MM.1S (cell line): Measurements from ENCODE around the gene CACNB3.

Source experiments
- CTCF ChIP-seq: fragments of 300-600 bp; sonication (generic); IDR thresholded peaks from 2 replicates; pipeline ENCODE4 v1.5.1; 2016; ENCODE audit warnings: antibody characterized with exemption, low read length, mixed read lengths
- EZH2 ChIP-seq: fragments of 300-600 bp; sonication (generic); optimal IDR thresholded peaks from 2 replicates; pipeline ENCODE3; 2017; ENCODE audit warnings: low read depth, mild to moderate bottlenecking, antibody characterized with exemption, low read length, mixed read lengths
- EZH2phosphoT487 ChIP-seq: fragments of 300-600 bp; sonication (generic); IDR thresholded peaks from 2 replicates; pipeline ENCODE4 v1.6.1; 2018; ENCODE audit warnings: antibody characterized with exemption, low read length

- TF ChIP-seq EZH2phosphoT487 (no peak), CTCF (no peak), EZH2 (no peak)
These were observed 8.7 kb downstream of the CACNB3 start for GRCh38 chr12:48827026-48827425.
